AG20443 (cell line): ENCODE results near the gene TAF4.

Experiments
- DNase-seq: peaks from one replicate; pipeline ENCODE4 v3.0.0; 2012; ENCODE audit warnings: low spot score, mixed read lengths

TAF4 gene

GRCh38 chr20:62042025-62042820, 23.5 kb downstream of the TAF4 start:
- no peak for DNase-seq

DNA sequence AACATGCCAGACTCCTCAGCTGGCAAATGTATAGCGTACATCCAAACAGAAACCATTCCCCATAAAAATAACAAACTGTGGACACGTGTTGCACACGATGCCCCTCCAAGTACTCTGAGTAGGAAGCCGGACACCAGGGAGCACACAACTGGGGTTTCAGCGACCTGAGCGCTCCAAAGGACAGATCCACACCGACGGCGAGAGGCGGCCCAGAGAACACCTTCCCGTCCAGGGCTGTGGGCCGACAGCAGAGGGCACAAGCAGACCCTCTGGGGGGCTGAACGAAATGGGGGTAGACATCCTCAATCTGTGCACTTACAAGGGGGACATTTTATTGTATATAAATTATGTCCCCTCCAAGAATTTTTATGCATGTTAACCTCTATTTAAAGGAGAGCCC, 24.7 kb downstream of the TAF4 start:
- no peak for DNase-seq

GRCh38 chr20:62040381-62040922, 25.2 kb downstream of the TAF4 start:
- DNase-seq = no peak

GRCh38 chr20:62039738-62040137, 25.9 kb downstream of the TAF4 start:
- no peak for DNase-seq

GRCh38 chr20:62032609-62033368, 32.9 kb downstream of the TAF4 start:
- peak; percentile 74 for DNase-seq

DNA sequence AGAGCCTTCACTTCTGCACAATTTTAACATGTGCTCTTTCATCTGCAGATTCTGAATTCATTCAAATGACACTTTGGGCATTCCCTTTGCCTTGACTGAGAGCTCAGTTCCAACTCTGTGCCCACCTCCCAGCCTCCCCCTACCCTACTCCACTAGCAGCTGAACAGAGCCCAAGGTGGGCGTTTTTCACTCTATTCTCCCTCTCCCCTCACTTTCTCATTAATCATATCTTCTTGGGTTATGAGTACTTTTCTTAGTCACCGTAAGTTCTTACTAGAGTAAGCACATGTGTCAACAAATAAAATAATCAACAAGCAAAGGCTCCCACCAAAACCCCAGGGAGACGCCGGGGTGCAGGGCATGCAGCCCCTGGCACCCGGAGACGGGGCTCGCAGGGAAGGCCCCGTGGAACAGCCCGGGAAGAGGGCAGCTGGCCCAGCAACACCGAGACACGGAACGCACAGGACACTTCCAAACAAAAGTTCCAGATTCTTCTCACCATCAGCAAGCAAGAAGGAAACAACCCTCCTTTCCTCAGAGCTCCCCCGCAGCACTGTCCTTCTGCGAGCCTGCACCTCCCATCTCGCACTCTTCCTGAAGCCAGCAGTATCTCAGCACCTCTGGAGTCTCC, 34.1 kb downstream of the TAF4 start:
- DNase-seq = no peak

DNA sequence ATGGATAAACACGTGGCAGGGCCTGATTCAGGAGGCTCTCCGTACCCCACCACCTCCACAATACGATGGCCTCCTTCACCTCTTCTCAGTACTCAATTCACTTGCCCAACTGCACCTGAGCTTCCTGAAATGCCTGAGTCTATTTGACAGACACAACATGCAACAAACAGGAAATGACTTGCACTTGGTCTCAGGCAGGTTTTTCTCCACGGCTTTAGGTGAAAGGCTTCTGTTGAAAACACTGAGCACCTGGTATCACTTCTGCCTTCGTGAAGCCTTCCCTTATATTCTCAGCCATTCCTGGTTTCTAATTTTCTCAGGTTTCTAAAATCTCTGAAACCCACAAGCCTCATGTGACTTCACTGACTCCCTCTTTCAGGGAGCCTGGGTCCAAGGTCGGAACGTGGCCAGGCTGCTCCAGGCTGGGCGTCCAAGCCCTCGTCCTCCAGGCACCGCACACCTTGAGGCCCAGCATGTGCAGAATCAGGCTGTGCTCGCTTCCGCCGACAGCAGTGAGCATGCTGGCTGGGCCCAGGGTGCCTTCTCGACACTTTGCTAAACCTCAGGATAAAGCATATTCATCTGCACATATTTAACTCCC, 34.7 kb downstream of the TAF4 start:
- no peak for DNase-seq

DNA sequence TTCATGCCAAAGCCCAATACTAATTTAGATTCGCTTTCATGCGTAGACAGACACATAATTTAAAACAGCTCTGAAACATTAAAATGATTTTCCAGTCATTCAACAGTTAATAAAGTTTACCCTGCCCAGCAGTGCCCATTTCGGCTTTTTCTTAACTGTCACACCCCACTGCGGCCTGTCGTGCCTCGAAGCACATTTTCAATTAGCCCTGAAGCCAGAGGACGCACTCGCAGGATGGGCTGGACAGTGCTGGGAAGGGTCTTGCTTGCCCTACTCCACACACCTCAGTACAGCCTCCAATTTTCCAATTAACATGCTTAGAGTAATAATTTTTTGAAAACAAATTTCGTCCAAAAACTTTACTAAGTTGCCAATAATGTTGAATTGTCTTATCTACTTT, 35.3 kb downstream of the TAF4 start:
- DNase-seq = no peak

GRCh38 chr20:62029949-62030348, 35.7 kb downstream of the TAF4 start:
- DNase-seq = no peak

GRCh38 chr20:62029296-62029695, 36.4 kb downstream of the TAF4 start:
- DNase-seq = no peak

DNA sequence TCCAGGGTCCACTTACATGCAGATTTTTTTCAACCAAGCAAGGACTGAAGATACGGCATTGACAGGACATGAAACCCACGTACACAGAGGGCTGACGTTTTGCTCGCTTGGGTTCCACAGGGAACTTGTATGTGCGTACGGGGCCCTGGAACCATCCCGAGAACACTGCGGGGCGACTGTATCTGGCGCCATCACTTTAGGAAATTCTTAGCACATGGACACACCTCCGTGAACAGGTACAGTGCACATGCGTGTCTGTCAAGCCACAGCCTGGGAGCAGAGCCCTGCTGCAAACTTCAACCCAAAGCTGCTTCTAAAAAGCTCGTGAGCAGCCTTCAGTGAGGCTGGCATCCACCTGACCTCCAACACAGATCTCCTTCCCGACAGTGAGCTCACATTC, 37.3 kb downstream of the TAF4 start:
- DNase-seq = no peak

- no peak for DNase-seq
These were observed 37.9 kb downstream of the TAF4 start for GRCh38 chr20:62027698-62028321.

- peak; percentile 56 for DNase-seq
These were observed 38.6 kb downstream of the TAF4 start for GRCh38 chr20:62027116-62027515.

DNA sequence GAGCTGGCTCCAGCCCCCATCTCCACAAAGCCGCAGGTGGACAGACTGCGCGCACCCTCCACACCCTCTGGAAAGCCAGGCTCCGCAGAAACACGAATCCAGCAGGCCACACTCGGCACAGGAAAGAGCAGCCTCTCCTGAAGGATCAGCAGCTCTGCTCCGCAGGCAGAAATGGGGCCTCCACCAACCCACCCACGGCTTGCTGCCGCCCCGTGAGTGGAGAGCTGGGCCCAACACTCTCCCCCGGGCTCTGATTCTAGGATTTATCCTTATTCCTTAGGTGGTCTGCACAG, 39.2 kb downstream of the TAF4 start:
- no peak for DNase-seq

- DNase-seq = peak; percentile 86
These were observed 39.7 kb downstream of the TAF4 start for GRCh38 chr20:62025832-62026563.

DNA sequence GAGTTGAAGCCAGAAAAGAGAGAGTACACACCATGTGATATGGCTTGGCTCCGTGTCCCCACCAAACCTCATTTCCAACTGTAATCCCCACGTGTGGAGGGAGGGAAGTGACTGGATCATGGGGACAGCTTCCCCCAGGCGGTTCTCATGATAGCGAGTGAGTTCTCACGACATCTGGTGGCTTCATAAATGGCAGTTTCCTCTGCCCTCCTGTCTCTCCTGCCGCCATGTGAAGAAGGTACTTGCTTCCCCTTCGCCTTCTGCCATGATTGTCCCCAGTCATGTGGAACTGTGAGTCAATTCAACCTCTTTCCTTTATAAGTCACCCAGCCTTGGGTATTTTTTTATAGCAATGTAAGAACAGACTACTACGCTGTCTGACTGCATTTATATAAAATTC, 40.3 kb downstream of the TAF4 start:
- no peak for DNase-seq

GRCh38 chr20:62023935-62024334, 41.7 kb downstream of the TAF4 start:
- no peak for DNase-seq

- DNase-seq = no peak
These were observed 43.0 kb downstream of the TAF4 start for GRCh38 chr20:62022575-62023139.

- DNase-seq = no peak
These were observed 43.8 kb downstream of the TAF4 start for GRCh38 chr20:62021793-62022385.

- DNase-seq = peak; percentile 58
These were observed 44.6 kb downstream of the TAF4 start for GRCh38 chr20:62020935-62021701.
